Measurements from ENCODE around the gene CSRNP3.
"Not testable (repeated sequence)": the region's sequence is repeated elsewhere in the genome, so short reads cannot be mapped to it uniquely, and the experiment has no call there.

CSRNP3 gene

GRCh38 chr2:165587335-165587938 lies 117.9 kb downstream of the CSRNP3 start:
- DNase-seq (ENCODE audit: insufficient read length, low spot score) (no peak), FAIRE-seq (peak; percentile 73)

GRCh38 chr2:165590999-165591398 lies 121.5 kb downstream of the CSRNP3 start:
- FAIRE-seq; DNase-seq (ENCODE audit: insufficient read length, low spot score): not testable (repeated sequence)

More at GRCh38 chr2:165587335-165587938, 117.9 kb downstream of the CSRNP3 start:
- no peak for TF ChIP-seq POU2F2 (IDR thresholded peaks at IDR 0.05; ENCODE audit: low read depth, low read length)
- no peak for TF ChIP-seq POLR2AphosphoS5 (IDR thresholded peaks at IDR 0.05; ENCODE audit: low read depth, low read length)
- peak; percentile 67 for TF ChIP-seq SPI1 (IDR thresholded peaks at IDR 0.05; ENCODE audit: low read depth, low read length)
- no peak for TF ChIP-seq TAF1 (IDR thresholded peaks at IDR 0.05; ENCODE audit: low read depth, low read length)
- no peak for TF ChIP-seq PAX5 (IDR thresholded peaks at IDR 0.05; ENCODE audit: insufficient read depth, low read length, severe bottlenecking)
- TF ChIP-seq POLR2A (IDR thresholded peaks at IDR 0.05; ENCODE audit: low read depth, low read length): no peak

DNA sequence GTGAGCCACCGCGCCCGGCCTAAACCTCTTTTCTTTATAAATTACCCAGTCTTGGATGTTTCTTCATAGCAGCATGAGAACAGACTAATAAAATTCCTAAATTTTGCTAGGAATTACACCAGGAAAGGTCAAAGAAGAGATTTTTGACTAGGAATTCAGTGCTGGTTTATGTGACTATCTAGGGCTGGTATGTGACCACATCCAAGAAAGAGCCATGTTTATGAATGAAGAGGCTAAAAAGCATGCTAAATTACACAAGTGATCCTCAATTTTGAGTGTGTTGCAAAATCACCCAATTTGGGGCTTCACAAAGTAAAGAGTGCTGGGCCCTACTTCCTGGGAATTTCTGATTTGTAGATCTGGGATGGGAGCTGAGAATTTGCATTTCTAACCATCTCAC lies 123.6 kb downstream of the CSRNP3 start:
- DNase-seq (ENCODE audit: insufficient read length, low spot score) (no peak), FAIRE-seq (no peak)
- TF ChIP-seq POU2F2 (IDR thresholded peaks at IDR 0.05; ENCODE audit: low read depth, low read length): no peak
- no peak for TF ChIP-seq PAX5 (IDR thresholded peaks at IDR 0.05; ENCODE audit: insufficient read depth, low read length, severe bottlenecking)
- TF ChIP-seq POLR2A (IDR thresholded peaks at IDR 0.05; ENCODE audit: low read depth, low read length): no peak
- no peak for TF ChIP-seq POLR2AphosphoS5 (IDR thresholded peaks at IDR 0.05; ENCODE audit: low read depth, low read length)
- TF ChIP-seq TAF1 (IDR thresholded peaks at IDR 0.05; ENCODE audit: low read depth, low read length): no peak

GRCh38 chr2:165594231-165594934 lies 124.9 kb downstream of the CSRNP3 start:
- DNase-seq (ENCODE audit: insufficient read length, low spot score) (no peak), FAIRE-seq (no peak)
- no peak for TF ChIP-seq POLR2A (IDR thresholded peaks at IDR 0.05; ENCODE audit: low read depth, low read length)
- TF ChIP-seq POLR2AphosphoS5 (IDR thresholded peaks at IDR 0.05; ENCODE audit: low read depth, low read length): no peak
- no peak for TF ChIP-seq TAF1 (IDR thresholded peaks at IDR 0.05; ENCODE audit: low read depth, low read length)
- no peak for TF ChIP-seq PAX5 (IDR thresholded peaks at IDR 0.05; ENCODE audit: insufficient read depth, low read length, severe bottlenecking)
- TF ChIP-seq SPI1 (IDR thresholded peaks at IDR 0.05; ENCODE audit: low read depth, low read length): no peak
- TF ChIP-seq POU2F2 (IDR thresholded peaks at IDR 0.05; ENCODE audit: low read depth, low read length): no peak

DNA sequence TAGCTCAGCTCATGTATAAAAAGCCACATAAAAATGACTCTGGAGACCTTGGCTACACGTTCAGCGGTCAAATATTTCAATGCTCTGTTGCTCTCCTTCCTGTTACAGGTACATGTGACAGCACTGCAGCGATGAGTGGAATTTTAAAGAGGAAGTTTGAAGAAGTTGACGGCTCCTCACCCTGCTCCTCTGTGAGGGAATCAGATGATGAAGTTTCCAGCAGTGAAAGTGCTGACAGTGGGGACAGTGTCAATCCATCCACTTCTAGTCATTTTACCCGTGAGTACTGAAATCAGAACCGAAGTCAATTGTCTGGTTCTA lies 125.4 kb downstream of the CSRNP3 start:
- FAIRE-seq: peak; percentile 66
- TF ChIP-seq POU2F2 (IDR thresholded peaks at IDR 0.05; ENCODE audit: low read depth, low read length) (no peak), POLR2AphosphoS5 (IDR thresholded peaks at IDR 0.05; ENCODE audit: low read depth, low read length) (no peak), POLR2A (IDR thresholded peaks at IDR 0.05; ENCODE audit: low read depth, low read length) (no peak), SPI1 (IDR thresholded peaks at IDR 0.05; ENCODE audit: low read depth, low read length) (no peak), TAF1 (IDR thresholded peaks at IDR 0.05; ENCODE audit: low read depth, low read length) (no peak), PAX5 (IDR thresholded peaks at IDR 0.05; ENCODE audit: insufficient read depth, low read length, severe bottlenecking) (no peak)
- peak; percentile 9 for DNase-seq (ENCODE audit: insufficient read length, low spot score)

GRCh38 chr2:165596788-165597187 lies 127.3 kb downstream of the CSRNP3 start:
- DNase-seq (ENCODE audit: insufficient read length, low spot score) (no peak), FAIRE-seq (no peak)
- TF ChIP-seq TAF1 (IDR thresholded peaks at IDR 0.05; ENCODE audit: low read depth, low read length) (no peak), POU2F2 (IDR thresholded peaks at IDR 0.05; ENCODE audit: low read depth, low read length) (no peak), POLR2A (IDR thresholded peaks at IDR 0.05; ENCODE audit: low read depth, low read length) (no peak), PAX5 (IDR thresholded peaks at IDR 0.05; ENCODE audit: insufficient read depth, low read length, severe bottlenecking) (no peak), POLR2AphosphoS5 (IDR thresholded peaks at IDR 0.05; ENCODE audit: low read depth, low read length) (no peak), SPI1 (IDR thresholded peaks at IDR 0.05; ENCODE audit: low read depth, low read length) (no peak)

DNA sequence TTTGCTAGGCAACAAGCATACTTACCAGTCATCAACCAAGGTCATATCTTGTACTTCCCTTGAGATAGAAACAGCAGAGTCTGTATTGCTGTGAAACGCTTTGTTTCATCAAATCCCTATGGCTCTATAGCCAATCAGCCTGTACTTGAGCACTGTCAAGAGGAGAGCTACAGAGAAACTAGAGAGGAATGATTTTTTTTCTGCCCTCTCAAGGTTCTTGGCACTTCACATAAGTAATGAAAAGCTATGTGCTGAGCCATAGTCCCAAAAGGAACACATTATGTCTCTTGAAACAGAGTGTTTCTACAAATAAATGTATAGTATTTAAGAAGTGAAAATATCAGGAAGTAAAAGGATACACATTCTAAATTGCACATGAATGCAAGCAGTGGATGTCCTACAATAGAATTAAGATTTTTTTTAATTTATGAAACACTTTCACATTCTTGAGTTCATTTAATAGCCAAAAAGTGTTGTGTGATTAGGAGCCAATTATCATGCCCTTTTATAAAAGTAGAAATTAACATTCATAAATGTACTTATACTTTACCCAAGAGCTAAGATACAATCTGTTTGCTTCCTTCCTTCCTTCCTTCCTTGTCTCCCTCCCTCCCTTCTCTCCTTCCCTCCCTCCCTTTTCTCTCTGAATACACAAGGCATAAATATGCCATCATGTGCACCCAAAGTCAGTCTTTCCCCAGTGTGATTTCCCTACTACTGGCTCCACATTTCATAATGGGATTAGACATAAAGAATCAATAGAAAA lies 131.8 kb downstream of the CSRNP3 start:
- TF ChIP-seq SPI1 (IDR thresholded peaks at IDR 0.05; ENCODE audit: low read depth, low read length) (no peak), PAX5 (IDR thresholded peaks at IDR 0.05; ENCODE audit: insufficient read depth, low read length, severe bottlenecking) (no peak), TAF1 (IDR thresholded peaks at IDR 0.05; ENCODE audit: low read depth, low read length) (no peak), POU2F2 (IDR thresholded peaks at IDR 0.05; ENCODE audit: low read depth, low read length) (no peak), POLR2A (IDR thresholded peaks at IDR 0.05; ENCODE audit: low read depth, low read length) (no peak), POLR2AphosphoS5 (IDR thresholded peaks at IDR 0.05; ENCODE audit: low read depth, low read length) (no peak)
- FAIRE-seq: no peak
- no peak for DNase-seq (ENCODE audit: insufficient read length, low spot score)

GRCh38 chr2:165601928-165602521 lies 132.5 kb downstream of the CSRNP3 start:
- TF ChIP-seq POLR2A (IDR thresholded peaks at IDR 0.05; ENCODE audit: low read depth, low read length) (no peak), POU2F2 (IDR thresholded peaks at IDR 0.05; ENCODE audit: low read depth, low read length) (no peak), TAF1 (IDR thresholded peaks at IDR 0.05; ENCODE audit: low read depth, low read length) (no peak), POLR2AphosphoS5 (IDR thresholded peaks at IDR 0.05; ENCODE audit: low read depth, low read length) (no peak), SPI1 (IDR thresholded peaks at IDR 0.05; ENCODE audit: low read depth, low read length) (no peak), PAX5 (IDR thresholded peaks at IDR 0.05; ENCODE audit: insufficient read depth, low read length, severe bottlenecking) (no peak)
- FAIRE-seq (no peak), DNase-seq (ENCODE audit: insufficient read length, low spot score) (no peak)

GRCh38 chr2:165609672-165610071 lies 140.2 kb downstream of the CSRNP3 start:
- FAIRE-seq (no peak), DNase-seq (ENCODE audit: insufficient read length, low spot score) (no peak)
- TF ChIP-seq PAX5 (IDR thresholded peaks at IDR 0.05; ENCODE audit: insufficient read depth, low read length, severe bottlenecking) (no peak), POU2F2 (IDR thresholded peaks at IDR 0.05; ENCODE audit: low read depth, low read length) (no peak), POLR2AphosphoS5 (IDR thresholded peaks at IDR 0.05; ENCODE audit: low read depth, low read length) (no peak), TAF1 (IDR thresholded peaks at IDR 0.05; ENCODE audit: low read depth, low read length) (no peak), SPI1 (IDR thresholded peaks at IDR 0.05; ENCODE audit: low read depth, low read length) (no peak), POLR2A (IDR thresholded peaks at IDR 0.05; ENCODE audit: low read depth, low read length) (no peak)

Measured in GM12891 (cell line).